IPS DF 6.9 (cell line): Measurements from ENCODE around the gene DRC1.

Experiments used
- DNase-seq: peaks from one replicate; pipeline ENCODE4 v3.0.0-alpha.2; 2013; ENCODE audit warnings: low read depth, low spot score
- H3K27ac ChIP-seq: one replicate; pipeline ENCODE4 v1.5.1; 2013; ENCODE audit warnings: low read length, control low read depth
- H3K27me3 ChIP-seq: 2 replicates; pipeline ENCODE4 v1.6.1; 2013; ENCODE audit warnings: mild to moderate bottlenecking, low read length; ENCODE audit not compliant: control insufficient read depth, insufficient read depth
- H3K36me3 ChIP-seq: 2 replicates; pipeline ENCODE4 v1.6.1; 2013; ENCODE audit warnings: low read length; ENCODE audit not compliant: control insufficient read depth, insufficient read depth
- H3K4me1 ChIP-seq: 2 replicates; pipeline ENCODE4 v1.6.1; 2013; ENCODE audit warnings: low read length; ENCODE audit not compliant: control insufficient read depth, insufficient read depth
- H3K4me3 ChIP-seq: 2 replicates; pipeline ENCODE4 v1.5.1; 2013; ENCODE audit warnings: mild to moderate bottlenecking, low read length
- H3K9me3 ChIP-seq: 2 replicates; pipeline ENCODE4 v1.6.1; 2013; ENCODE audit warnings: low read length, inconsistent platforms; ENCODE audit not compliant: control insufficient read depth, insufficient read depth
- WGBS: extraction: QIAGEN DNeasy Blood & Tissue Kit; methylation state at CpG from one replicate; pipeline ENCODE4 v1.1.7; 2013; ENCODE audit warnings: mixed read lengths, missing lambda C conversion rate; ENCODE audit not compliant: insufficient read length, insufficient coverage; 5-methylcytosine and 5-hydroxymethylcytosine counted together

DRC1 gene

GRCh38 chr2:26470601-26471260 is 69.0 kb downstream of the DRC1 start:
- no CpG with 5 or more reads among the region's 9 CpGs for WGBS

GRCh38 chr2:26471289-26471688 is 69.6 kb downstream of the DRC1 start:
- no peak overlapping the region for H3K27ac ChIP-seq
- no peaks in the 10 kb centered on the region for H3K9me3 ChIP-seq
- no peak for DNase-seq
- H3K4me3 ChIP-seq: no peak overlapping the region
- peaks cover 2% of the 10 kb centered on the region; the same call in 1 of the 2 replicates for H3K4me1 ChIP-seq
- no peaks in the 10 kb centered on the region for H3K36me3 ChIP-seq
- WGBS: no CpG with 5 or more reads among the region's 2 CpGs
- H3K27me3 ChIP-seq: no peaks in the 10 kb centered on the region

More at GRCh38 chr2:26470601-26471260, 69.0 kb downstream of the DRC1 start:
- Histone ChIP-seq H3K27ac (no peak overlapping the region), H3K27me3 (no peaks in the 10 kb centered on the region), H3K4me1 (peaks cover 2% of the 10 kb centered on the region; the same call in 1 of the 2 replicates), H3K4me3 (no peak overlapping the region), H3K36me3 (no peaks in the 10 kb centered on the region), H3K9me3 (no peaks in the 10 kb centered on the region)
- DNase-seq: no peak

- WGBS: no CpG with 5 or more reads among the region's 25 CpGs
- peaks cover 2% of the 10 kb centered on the region for H3K4me1 ChIP-seq
- DNase-seq: no peak
Measured at GRCh38 chr2:26471766-26472706, 70.3 kb downstream of the DRC1 start.

GRCh38 chr2:26472821-26473655 is 71.3 kb downstream of the DRC1 start:
- no peak for DNase-seq
- no peaks in the 10 kb centered on the region for H3K9me3 ChIP-seq
- WGBS: no CpG with 5 or more reads among the region's 34 CpGs

More at GRCh38 chr2:26471766-26472706, 70.3 kb downstream of the DRC1 start:
- no peaks in the 10 kb centered on the region for H3K9me3 ChIP-seq
- H3K4me3 ChIP-seq: no peak overlapping the region
- no peaks in the 10 kb centered on the region for H3K27me3 ChIP-seq
- no peaks in the 10 kb centered on the region for H3K36me3 ChIP-seq
- no peak overlapping the region for H3K27ac ChIP-seq

GRCh38 chr2:26473796-26474195 is 72.1 kb downstream of the DRC1 start:
- peaks cover 4% of the 10 kb centered on the region for H3K4me1 ChIP-seq
- no peak for DNase-seq
- no peak overlapping the region for H3K27ac ChIP-seq
- H3K36me3 ChIP-seq: no peaks in the 10 kb centered on the region
- no peaks in the 10 kb centered on the region for H3K9me3 ChIP-seq
- WGBS: no CpG with 5 or more reads among the region's 9 CpGs
- no peaks in the 10 kb centered on the region for H3K27me3 ChIP-seq
- no peak overlapping the region for H3K4me3 ChIP-seq

More at GRCh38 chr2:26472821-26473655, 71.3 kb downstream of the DRC1 start:
- Histone ChIP-seq H3K4me3 (no peak overlapping the region), H3K4me1 (peaks cover 4% of the 10 kb centered on the region), H3K36me3 (no peaks in the 10 kb centered on the region), H3K27ac (no peak overlapping the region), H3K27me3 (no peaks in the 10 kb centered on the region)

- no peak overlapping the region for H3K27ac ChIP-seq
- no peak overlapping the region for H3K4me3 ChIP-seq
- peaks cover 4% of the 10 kb centered on the region for H3K4me1 ChIP-seq
- no peaks in the 10 kb centered on the region for H3K36me3 ChIP-seq
- no CpG with 5 or more reads among the region's 14 CpGs for WGBS
- no peak for DNase-seq
- H3K9me3 ChIP-seq: no peaks in the 10 kb centered on the region
- H3K27me3 ChIP-seq: no peaks in the 10 kb centered on the region
Measured at GRCh38 chr2:26474261-26474785, 72.6 kb downstream of the DRC1 start.

GRCh38 chr2:26475037-26475436 is 73.3 kb downstream of the DRC1 start:
- H3K4me3 ChIP-seq: no peak overlapping the region
- H3K27ac ChIP-seq: no peak overlapping the region
- WGBS: no CpG with 5 or more reads among the region's 6 CpGs
- H3K36me3 ChIP-seq: no peaks in the 10 kb centered on the region; the same call in 1 of the 2 replicates
- no peaks in the 10 kb centered on the region for H3K27me3 ChIP-seq
- H3K4me1 ChIP-seq: peaks cover 4% of the 10 kb centered on the region
- no peak for DNase-seq
- no peaks in the 10 kb centered on the region for H3K9me3 ChIP-seq

- Histone ChIP-seq H3K27ac (no peak overlapping the region), H3K9me3 (no peaks in the 10 kb centered on the region), H3K4me1 (peaks cover 4% of the 10 kb centered on the region), H3K36me3 (no peaks in the 10 kb centered on the region; the same call in 1 of the 2 replicates), H3K4me3 (no peak overlapping the region), H3K27me3 (no peaks in the 10 kb centered on the region)
- no CpG with 5 or more reads among the region's 22 CpGs for WGBS
- no peak for DNase-seq
Measured at GRCh38 chr2:26475832-26476501, 74.2 kb downstream of the DRC1 start.

- no peak overlapping the region for H3K4me3 ChIP-seq
- H3K9me3 ChIP-seq: no peaks in the 10 kb centered on the region
- no peaks in the 10 kb centered on the region for H3K27me3 ChIP-seq
- H3K27ac ChIP-seq: no peak overlapping the region
- H3K4me1 ChIP-seq: peaks cover 2% of the 10 kb centered on the region; the same call in 1 of the 2 replicates
- DNase-seq: no peak
- WGBS: no CpG with 5 or more reads among the region's 33 CpGs
- no peaks in the 10 kb centered on the region; the same call in 1 of the 2 replicates for H3K36me3 ChIP-seq
Measured at GRCh38 chr2:26477126-26477910, 75.6 kb downstream of the DRC1 start.
